CD4-positive, alpha-beta T cell treated with Interleukin-2 at 100 ng/mL for 4 hours (primary cell): Measurements from ENCODE around the gene DGCR2.
"Not testable (repeated sequence)": the region's sequence is repeated elsewhere in the genome, so short reads cannot be mapped to it uniquely, and the experiment has no call there.

ENCODE experiments used
- DNase-seq: peaks from one replicate; pipeline ENCODE4 v3.0.0-alpha.2; 2020; ENCODE audit warnings: low spot score

DGCR2 gene

DNA sequence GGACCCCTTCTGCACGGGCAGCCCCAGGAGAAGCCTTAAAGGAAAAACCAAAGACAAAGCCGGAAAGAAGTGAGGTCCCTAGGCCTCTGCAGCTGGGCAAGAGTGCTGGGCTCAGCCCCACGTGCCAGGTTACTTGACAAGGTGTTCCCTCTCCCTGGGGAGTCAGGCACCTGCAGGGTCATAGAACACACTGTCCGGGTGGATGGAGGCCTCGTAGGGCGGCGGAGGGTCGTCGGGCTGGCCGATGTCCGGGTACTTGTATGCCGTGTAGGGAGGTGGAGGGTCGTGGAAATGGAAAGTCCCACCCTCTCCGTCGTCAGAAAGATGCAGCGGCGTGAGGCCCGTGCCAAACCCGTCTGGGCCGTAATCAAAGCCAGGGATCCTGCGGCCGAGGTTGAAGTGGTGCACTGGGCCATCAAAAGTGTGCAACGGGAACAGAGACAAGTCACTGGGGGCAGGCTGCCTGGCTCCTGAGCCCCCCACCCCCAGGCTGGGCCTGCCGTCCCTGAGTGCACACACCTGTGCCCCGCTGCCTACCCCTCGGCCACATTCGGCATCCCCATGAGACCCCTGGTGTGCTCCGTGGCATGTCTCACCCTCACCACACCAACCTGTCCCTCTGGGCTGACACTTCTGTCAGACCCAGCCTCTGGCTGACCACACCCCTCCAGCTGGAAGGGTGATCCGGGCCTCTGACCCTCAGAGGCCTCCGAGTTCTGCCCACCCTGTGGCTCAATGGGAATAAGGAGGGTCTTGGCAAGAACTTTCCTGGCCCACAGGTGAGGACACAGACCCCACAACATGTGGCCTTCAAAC is 81.1 kb downstream of the DGCR2 start:
- DNase-seq = no peak

DNA sequence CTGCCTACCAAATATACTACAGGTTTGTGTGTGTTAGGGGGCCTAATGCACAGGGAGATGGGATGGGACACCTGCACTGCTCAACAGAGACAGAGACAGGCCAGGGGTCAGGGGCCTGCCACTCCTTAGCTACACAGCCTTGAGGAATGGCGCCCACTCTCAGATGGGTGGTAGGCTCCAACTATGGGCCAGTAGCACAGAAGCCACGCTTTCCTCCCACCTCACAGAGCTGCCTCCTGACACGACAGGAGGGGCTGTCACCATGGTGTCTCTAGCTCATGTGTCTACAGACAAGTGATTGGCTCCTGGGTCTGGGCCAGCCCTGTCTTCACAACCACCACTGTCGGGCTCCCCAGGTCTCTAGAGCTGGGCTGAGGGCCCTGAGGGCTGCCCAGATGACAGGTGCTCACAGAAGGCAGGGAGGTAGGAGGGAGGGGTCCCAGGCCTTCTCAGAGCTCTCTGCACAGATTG is 81.8 kb downstream of the DGCR2 start:
- no peak for DNase-seq

- DNase-seq = no peak
Measured at GRCh38 chr22:19039796-19040280, 82.4 kb downstream of the DGCR2 start.

DNA sequence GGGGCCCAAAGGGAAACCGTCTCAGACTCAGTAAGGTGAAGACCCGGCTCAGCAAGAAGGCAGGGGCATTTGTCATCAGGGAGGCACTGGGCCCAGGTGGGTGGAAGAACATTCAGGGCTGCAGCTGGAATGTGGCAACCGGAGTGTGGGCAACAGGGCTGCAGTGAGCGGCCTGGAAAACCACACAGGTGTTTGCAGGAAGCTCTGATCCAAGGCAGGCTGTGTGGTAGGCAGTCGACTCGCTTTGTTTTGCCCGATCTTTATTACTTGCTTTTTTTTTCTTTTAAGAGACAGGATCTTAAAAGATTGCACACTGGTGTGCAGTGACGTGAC is 82.8 kb downstream of the DGCR2 start:
- no peak for DNase-seq

DNA sequence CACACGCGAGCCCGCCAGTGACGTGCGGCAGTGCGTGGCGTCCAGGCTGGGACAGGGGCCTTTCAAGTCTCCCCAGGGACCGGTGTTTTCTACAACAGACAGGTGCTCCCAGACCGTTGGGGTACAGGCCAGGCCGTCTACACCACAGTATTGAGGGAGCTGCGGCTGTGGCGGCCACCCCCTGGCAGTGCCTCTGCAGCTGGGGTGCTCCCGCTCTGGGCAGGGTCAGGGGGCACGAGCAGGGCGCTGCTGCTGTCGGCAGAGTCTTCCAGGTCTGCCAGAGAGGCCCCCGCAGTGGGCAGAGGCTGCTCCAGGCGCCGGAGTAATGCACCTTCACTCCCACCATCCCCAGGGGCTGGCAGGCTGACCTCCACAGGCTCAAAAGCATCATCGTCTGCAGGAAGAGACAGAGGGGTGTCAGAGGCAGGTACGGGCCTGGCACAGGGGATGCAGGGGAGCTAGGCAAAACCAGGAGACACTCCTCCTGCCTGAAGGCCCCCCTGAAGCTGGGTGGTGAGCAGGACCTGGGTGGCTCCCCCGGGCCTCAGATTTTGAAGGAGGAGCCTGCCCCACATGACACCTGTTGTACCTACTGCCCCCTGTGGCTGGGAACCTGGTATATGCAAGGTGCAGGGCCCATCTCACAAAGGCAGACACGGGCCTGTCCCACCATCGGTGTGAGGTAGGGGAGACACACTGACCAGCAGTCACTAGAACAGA is 83.3 kb downstream of the DGCR2 start:
- no peak for DNase-seq

- DNase-seq = no peak
Measured at GRCh38 chr22:19038164-19038546, 84.1 kb downstream of the DGCR2 start.

DNA sequence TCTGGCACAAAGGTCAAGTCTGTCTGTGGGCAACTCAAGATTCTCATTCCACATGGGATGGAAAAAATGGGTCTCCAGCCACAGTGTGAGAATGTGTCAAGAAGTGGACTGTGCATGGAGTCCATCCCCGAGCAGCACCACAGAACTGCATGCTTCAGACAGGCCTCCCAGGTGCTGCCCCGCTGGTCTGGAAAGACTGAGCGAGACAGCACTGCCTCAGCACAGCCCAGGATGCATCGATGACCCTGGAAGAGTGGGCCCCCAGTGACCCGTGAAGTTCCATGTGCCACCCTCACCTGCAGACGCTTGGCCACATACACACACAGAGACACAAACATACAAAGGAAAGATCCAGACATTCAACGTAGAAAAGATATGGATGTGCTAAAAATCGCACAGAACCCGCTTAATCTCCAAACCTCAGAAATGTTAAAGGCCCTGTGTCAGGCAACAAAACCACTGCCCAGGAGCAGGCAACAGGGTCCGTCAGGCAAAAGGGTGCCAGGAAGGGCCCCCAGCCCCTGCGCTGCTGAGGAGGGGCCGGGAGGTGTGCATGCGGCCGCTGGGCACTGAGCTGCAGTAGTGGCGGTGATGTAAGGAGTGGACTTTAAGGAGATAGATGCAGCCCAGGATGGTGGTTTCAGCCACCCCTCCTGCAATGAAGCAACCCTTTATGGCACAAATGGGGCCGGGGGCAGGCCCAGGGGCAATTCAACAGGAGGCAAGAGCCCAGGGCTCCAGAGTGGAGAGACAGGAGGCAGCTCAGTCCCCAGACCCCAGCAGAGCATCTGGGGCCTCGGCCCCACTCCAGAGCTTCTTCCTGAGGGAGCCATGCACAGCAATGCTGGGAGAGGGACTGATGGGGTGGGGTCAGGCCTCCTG is 84.7 kb downstream of the DGCR2 start:
- DNase-seq = no peak

GRCh38 chr22:19036523-19037273 is 85.5 kb downstream of the DGCR2 start:
- no peak for DNase-seq

GRCh38 chr22:19036229-19036522 is 86.0 kb downstream of the DGCR2 start:
- DNase-seq = no peak

- no peak for DNase-seq
Measured at GRCh38 chr22:19035474-19036228, 86.6 kb downstream of the DGCR2 start.

- DNase-seq = not testable (repeated sequence)
Measured at GRCh38 chr22:19035126-19035473, 87.1 kb downstream of the DGCR2 start.

DNA sequence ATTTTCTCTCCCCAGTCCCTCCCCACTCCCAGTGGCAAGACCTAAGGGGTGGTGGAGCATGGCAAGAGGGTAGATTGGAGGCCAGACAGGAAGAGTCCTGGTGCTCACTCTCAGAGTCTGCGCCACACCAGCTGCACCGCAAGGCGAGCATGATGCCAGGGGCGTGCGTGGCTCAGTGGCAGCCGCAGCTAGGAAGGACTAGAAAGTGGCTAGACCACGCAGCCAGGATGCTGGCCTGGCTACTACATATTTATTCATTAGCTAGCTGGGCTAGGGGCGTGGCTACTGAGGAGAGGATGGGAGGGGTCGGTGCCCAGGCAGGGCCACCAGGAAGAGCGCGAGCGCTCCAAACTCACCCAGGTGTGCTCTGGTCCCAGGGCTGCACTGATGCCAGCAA is 87.5 kb downstream of the DGCR2 start:
- DNase-seq = not testable (repeated sequence)

GRCh38 chr22:19034031-19034723 is 88.0 kb downstream of the DGCR2 start:
- not testable (repeated sequence) for DNase-seq

DNA sequence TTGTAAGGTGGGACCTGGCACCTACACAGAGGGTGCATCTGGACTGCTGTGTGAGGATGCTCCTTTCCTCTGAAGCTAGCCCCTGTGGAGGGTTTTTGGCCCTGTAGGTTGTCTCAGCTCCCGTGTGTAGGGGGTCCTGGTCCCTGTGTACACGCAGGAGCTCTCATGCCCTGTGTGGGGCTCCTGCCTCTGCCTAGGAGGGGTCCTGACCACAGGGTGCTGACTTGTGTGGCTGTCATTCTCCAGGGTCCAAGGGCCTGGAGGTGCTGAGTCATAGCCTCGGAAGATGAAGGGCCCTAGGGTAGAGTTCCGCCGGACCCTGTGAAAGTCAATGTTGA is 88.7 kb downstream of the DGCR2 start:
- DNase-seq = not testable (repeated sequence)

- DNase-seq = not testable (repeated sequence)
Measured at GRCh38 chr22:19032898-19033567, 89.2 kb downstream of the DGCR2 start.

DNA sequence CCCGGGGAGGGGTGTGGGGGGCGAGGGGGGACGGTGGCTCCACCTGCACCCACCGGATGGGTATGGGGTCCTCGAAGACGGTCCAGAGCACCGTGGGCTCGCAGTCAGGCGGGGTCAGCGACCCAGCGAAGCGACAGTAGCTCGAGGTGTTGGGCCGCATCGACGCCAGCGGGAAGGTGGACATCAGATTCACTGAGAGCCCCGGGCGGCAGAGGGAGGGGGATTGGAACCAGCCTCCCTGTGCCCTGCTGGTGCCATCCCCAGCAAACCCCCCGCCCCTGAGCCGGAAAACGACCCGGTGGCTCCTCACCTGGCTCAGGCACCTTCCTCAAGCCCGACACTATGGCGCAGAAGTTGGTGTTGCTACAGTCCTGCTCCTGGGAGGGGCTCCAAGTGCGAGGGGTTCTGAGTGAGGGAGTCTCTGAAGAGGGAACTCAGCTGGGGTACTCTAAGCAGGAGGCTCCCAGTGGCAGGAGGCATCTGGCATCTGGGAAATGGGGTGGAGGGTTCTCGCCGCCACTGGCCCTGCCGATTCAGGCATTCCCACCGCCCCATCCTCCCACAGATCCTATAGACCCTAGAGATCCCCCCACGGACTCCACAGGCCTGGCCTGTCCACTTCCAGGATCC is 89.9 kb downstream of the DGCR2 start:
- not testable (repeated sequence) for DNase-seq

- not testable (repeated sequence) for DNase-seq
Measured at GRCh38 chr22:19030889-19031252, 91.3 kb downstream of the DGCR2 start.

DNA sequence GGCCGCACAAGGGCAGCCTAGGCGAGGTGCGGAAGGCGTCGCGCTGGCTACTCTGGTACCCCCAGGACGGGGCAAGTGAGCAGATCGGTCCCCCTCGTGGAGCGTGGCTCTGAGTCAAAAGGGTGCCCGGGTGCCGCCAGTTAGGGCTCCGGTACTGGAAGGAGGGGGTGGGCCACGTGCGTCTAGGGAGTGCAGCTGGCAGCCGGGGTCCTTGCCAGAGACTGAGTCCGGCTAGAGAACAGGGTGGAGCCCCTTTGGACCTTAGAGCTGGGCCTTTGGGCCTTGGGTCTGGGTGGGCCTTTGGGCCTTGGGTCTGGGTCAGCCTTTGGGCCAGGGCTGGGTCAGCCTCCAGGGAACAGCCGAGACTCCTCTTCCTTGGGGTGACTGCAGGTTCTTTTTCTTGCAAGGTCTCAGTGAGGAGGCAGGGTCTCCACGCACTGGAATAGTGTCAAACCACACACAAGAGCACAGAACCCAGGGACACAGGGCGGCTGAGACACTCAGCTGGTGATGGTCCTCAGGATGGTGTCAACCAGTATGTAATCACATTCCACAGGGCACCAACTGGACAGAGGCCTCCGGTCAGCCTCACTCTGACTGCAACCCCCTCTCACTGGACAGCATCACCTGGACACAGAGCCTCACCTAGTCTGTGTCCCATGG is 91.9 kb downstream of the DGCR2 start:
- DNase-seq = not testable (repeated sequence)
